Subcutaneous adipose tissue (tissue), 4 donors: ENCODE results near the gene PLSCR5. TPM values are rescaled to one million over a fixed set of nuclear protein-coding genes. Genes with fewer than 3 reads are reported as not detected.

Experiments used
- total RNA-seq, 4 donors: library from RNA; depleted of rRNA; stranded (reverse); fragments of >200 nt; gene quantifications; one replicate each; pipeline ENCODE4 v1.1.0, GENCODE V29; 2016
- TF ChIP-seq, protein P1 (sequence below): fragments of 450-650 bp; IDR thresholded peaks from one replicate; pipeline ENCODE4 v1.5.1; 2016; ENCODE audit warnings: low read depth, mild to moderate bottlenecking, control low read depth, antibody characterized with exemption, moderate library complexity

The PLSCR5 gene
- total RNA-seq, 4 donors from 2014 or later, result not detected

DNA sequence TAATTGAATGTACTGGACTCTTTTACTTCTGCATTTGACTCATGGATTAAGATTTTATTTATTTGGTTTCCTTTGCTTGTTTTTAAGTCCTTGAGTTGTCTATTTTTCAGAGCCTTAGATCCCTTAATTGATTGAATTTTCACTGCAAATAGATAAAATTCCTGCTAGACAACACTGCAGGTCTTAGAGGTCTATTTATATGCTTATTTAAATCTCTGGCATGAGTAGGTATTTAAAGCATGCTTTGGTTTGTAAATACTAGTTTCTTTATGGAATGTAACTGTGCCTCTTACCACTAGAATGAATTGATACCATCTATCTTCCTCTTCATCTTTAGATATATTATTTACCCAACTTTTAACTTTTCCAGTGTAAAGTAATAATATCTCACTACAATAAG is 20.0 kb downstream of the PLSCR5 start:
- TF ChIP-seq, protein P1, sequence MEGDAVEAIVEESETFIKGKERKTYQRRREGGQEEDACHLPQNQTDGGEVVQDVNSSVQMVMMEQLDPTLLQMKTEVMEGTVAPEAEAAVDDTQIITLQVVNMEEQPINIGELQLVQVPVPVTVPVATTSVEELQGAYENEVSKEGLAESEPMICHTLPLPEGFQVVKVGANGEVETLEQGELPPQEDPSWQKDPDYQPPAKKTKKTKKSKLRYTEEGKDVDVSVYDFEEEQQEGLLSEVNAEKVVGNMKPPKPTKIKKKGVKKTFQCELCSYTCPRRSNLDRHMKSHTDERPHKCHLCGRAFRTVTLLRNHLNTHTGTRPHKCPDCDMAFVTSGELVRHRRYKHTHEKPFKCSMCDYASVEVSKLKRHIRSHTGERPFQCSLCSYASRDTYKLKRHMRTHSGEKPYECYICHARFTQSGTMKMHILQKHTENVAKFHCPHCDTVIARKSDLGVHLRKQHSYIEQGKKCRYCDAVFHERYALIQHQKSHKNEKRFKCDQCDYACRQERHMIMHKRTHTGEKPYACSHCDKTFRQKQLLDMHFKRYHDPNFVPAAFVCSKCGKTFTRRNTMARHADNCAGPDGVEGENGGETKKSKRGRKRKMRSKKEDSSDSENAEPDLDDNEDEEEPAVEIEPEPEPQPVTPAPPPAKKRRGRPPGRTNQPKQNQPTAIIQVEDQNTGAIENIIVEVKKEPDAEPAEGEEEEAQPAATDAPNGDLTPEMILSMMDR, result no peak

DNA sequence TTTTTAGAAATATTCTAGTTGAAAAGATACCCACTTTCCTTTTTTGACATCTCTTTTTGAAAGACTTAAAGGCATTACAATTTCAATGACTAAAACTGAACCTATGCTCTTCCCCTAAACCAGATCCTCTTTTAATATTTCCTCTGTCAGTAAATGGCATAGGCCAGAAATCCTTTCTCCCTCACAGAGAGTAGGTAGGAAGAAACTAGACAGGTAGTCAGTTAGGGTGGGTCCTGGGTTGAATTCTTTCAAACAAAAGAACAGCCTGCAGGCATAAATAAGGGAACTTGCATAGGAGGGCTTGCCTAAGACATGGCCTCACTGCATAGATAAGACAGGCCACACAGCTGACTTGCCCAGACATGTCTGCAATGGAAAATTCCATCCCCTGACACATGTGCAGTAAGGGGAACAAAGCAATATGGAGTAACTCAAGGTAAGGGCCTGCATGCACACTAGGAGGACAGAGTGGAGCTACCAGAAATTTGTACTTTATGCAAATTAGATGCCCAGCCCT is 23.1 kb downstream of the PLSCR5 start:
- TF ChIP-seq, protein P1, result no peak

DNA sequence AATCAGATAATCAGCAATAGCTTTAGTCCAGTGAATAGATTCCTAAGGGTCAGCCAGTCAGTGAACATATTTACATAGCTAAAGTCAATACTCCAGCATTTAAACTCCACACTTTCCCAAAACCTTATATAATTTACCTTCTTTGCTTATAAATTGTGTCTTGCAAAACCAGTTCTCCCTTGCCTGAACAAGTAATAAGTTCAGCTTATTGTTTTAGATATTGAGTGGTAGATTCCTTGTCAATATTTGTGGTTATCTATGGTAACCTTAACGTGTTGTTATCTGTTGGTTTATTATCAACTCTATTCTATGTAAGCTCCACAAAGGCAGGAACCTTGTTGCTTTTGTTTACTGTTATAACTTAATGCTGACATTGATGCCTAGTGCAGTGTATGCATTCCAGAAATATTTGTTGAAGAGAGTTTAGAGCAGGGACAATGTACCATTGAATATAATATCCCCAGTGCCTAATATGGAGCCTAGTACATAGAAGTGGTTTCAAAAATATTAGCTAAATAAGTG is 24.0 kb downstream of the PLSCR5 start:
- TF ChIP-seq, protein P1, result no peak

- TF ChIP-seq, protein P1, result no peak
Observed at GRCh38 chr3:146577662-146578061, 27.5 kb downstream of the PLSCR5 start.

GRCh38 chr3:146575636-146576035 is 29.5 kb downstream of the PLSCR5 start:
- TF ChIP-seq, protein P1, result no peak

DNA sequence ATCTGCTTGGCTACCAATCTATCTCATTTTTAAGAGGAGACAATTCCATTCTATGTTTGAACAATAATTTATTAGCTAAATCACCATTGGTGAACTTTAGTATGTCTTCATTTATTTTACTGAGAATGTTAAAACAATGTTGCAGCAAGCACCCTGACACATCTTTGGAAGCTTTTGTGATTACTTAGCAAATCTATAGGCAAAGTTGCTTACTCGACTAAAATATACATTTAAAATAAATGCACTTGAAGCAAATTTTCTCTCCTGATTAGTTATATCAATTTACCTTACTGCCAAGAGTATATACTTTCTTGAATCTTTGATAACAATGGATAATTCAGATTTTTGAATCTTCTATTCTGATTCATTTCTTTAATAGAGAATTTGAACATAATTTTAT is 31.0 kb downstream of the PLSCR5 start:
- TF ChIP-seq, protein P1, result no peak

DNA sequence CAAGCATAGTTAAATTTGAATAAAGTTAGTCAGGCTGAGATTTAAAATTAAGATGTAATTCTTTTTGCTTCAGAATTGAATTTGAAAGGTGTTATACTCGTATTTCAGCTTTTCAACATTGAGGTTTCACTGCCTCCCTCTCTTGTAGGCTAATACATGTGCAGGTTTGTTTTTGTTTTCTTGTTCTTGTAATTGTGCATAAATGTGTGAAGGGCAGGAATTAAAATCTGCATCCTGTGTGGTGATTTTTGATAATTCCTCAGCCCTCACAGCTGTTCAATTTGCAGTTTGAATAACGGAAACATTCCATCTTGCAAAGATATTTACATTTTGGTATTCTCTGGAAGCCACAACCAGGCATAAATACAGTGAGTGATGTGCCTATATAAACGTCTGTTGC is 35.8 kb downstream of the PLSCR5 start:
- TF ChIP-seq, protein P1, result no peak
